ENCODE measurements around the gene XYLT2. TPM values are rescaled to one million over a fixed set of nuclear protein-coding genes. Genes with fewer than 3 reads are reported as not detected.
A peak's percentile ranks its signal among the peaks of the same experiment; 100 is the strongest.

Gene XYLT2
- total and polyA plus RNA-seq, 2 experiments from 2014 or later: 18.3 to 26.8 TPM

GRCh38 chr17:50360486-50361115 is 14.7 kb downstream of the XYLT2 start:
- Histone ChIP-seq H4K20me1 (ENCODE audit: insufficient read depth, poor library complexity, severe bottlenecking) (no peaks in the 10 kb centered on the region), H3K4me1 (ENCODE audit: insufficient read depth) (peaks cover 7% of the 10 kb centered on the region), H3K9me3 (ENCODE audit: low read depth) (no peaks in the 10 kb centered on the region), H3K9me2 (replicated peaks; ENCODE audit: insufficient read depth) (no peaks in the 10 kb centered on the region), H2AFZ (no peak overlapping the region), H3K27me3 (no peaks in the 10 kb centered on the region), H3K4me3 (no peak overlapping the region), H3K79me2 (no peaks in the 10 kb centered on the region), H3K36me3 (replicated peaks; ENCODE audit: insufficient read depth, low read depth) (no peaks in the 10 kb centered on the region), H3K4me2 (no peak overlapping the region), H3K27ac (no peak overlapping the region)
- DNase-seq (ENCODE audit: low spot score): no peak
- 90% methylated on average over 11 of the region's 11 CpGs for WGBS (ENCODE audit: low lambda C conversion rate, missing lambda C conversion rate)
- TF ChIP-seq EZH2phosphoT487 (IDR thresholded peaks at IDR 0.05; ENCODE audit: low read depth, severe bottlenecking, unreplicated experiment) (no peak), EZH2 (IDR thresholded peaks at IDR 0.05; ENCODE audit: borderline replicate concordance) (no peak), CTCF (IDR thresholded peaks at IDR 0.05; ENCODE audit: poor library complexity) (no peak)

GRCh38 chr17:50361561-50362480 is 15.9 kb downstream of the XYLT2 start:
- Histone ChIP-seq H4K20me1 (ENCODE audit: insufficient read depth, poor library complexity, severe bottlenecking) (no peaks in the 10 kb centered on the region), H2AFZ (no peak overlapping the region), H3K79me2 (no peaks in the 10 kb centered on the region), H3K4me3 (no peak overlapping the region), H3K9me2 (replicated peaks; ENCODE audit: insufficient read depth) (no peaks in the 10 kb centered on the region), H3K36me3 (replicated peaks; ENCODE audit: insufficient read depth, low read depth) (no peaks in the 10 kb centered on the region), H3K9me3 (ENCODE audit: low read depth) (no peaks in the 10 kb centered on the region), H3K27me3 (no peaks in the 10 kb centered on the region), H3K27ac (no peak overlapping the region), H3K4me1 (ENCODE audit: insufficient read depth) (peaks cover 7% of the 10 kb centered on the region), H3K4me2 (no peak overlapping the region)
- 39% methylated on average over 11 of the region's 11 CpGs for WGBS (ENCODE audit: low lambda C conversion rate, missing lambda C conversion rate)
- peak; percentile 69 for TF ChIP-seq CTCF (IDR thresholded peaks at IDR 0.05; ENCODE audit: poor library complexity)
- TF ChIP-seq EZH2phosphoT487 (IDR thresholded peaks at IDR 0.05; ENCODE audit: low read depth, severe bottlenecking, unreplicated experiment): no peak
- TF ChIP-seq EZH2 (IDR thresholded peaks at IDR 0.05; ENCODE audit: borderline replicate concordance): no peak
- DNase-seq (ENCODE audit: low spot score): peak; percentile 84

- no peaks in the 10 kb centered on the region for H3K9me2 ChIP-seq (replicated peaks; ENCODE audit: insufficient read depth)
- WGBS (ENCODE audit: low lambda C conversion rate, missing lambda C conversion rate): 83% methylated on average over 7 of the region's 7 CpGs
- no peak overlapping the region for H3K4me3 ChIP-seq
- H3K9me3 ChIP-seq (ENCODE audit: low read depth): no peaks in the 10 kb centered on the region
- no peak overlapping the region for H3K27ac ChIP-seq
- TF ChIP-seq EZH2 (IDR thresholded peaks at IDR 0.05; ENCODE audit: borderline replicate concordance) (no peak), EZH2phosphoT487 (IDR thresholded peaks at IDR 0.05; ENCODE audit: low read depth, severe bottlenecking, unreplicated experiment) (no peak), CTCF (IDR thresholded peaks at IDR 0.05; ENCODE audit: poor library complexity) (no peak)
- no peaks in the 10 kb centered on the region for H4K20me1 ChIP-seq (ENCODE audit: insufficient read depth, poor library complexity, severe bottlenecking)
- peaks cover 7% of the 10 kb centered on the region for H3K4me1 ChIP-seq (ENCODE audit: insufficient read depth)
- no peak overlapping the region for H2AFZ ChIP-seq
- no peaks in the 10 kb centered on the region for H3K79me2 ChIP-seq
- DNase-seq (ENCODE audit: low spot score): no peak
- no peak overlapping the region for H3K4me2 ChIP-seq
- no peaks in the 10 kb centered on the region for H3K27me3 ChIP-seq
- H3K36me3 ChIP-seq (replicated peaks; ENCODE audit: insufficient read depth, low read depth): no peaks in the 10 kb centered on the region
Measured at GRCh38 chr17:50362661-50363060, 16.7 kb downstream of the XYLT2 start.
